Cardiac fibroblast (primary cell): ENCODE measurements around the gene GUCY1A2.

Source experiments
- DNase-seq, 2 donors: peaks; one replicate each; pipeline versions ENCODE4 v3.0.0 to v3.0.0-alpha.2; 2010; ENCODE audit warnings: low read depth in 2 of 2
- H3K4me3 ChIP-seq, 2 donors: replicated peaks in 1 of 2; 1 replicate in 1 of 2; 2 replicates in 1 of 2; pipeline ENCODE4 v1.5.1; 2011; ENCODE audit warnings: low read depth in 2 of 2, low read length in 2 of 2, mild to moderate bottlenecking in 2 of 2, moderate library complexity in 1 of 2
- TF ChIP-seq, protein P1 (sequence below): IDR thresholded peaks from one replicate; pipeline ENCODE4 v1.5.1; 2011; ENCODE audit warnings: low read depth, mild to moderate bottlenecking, low read length, inconsistent platforms

The GUCY1A2 gene

DNA sequence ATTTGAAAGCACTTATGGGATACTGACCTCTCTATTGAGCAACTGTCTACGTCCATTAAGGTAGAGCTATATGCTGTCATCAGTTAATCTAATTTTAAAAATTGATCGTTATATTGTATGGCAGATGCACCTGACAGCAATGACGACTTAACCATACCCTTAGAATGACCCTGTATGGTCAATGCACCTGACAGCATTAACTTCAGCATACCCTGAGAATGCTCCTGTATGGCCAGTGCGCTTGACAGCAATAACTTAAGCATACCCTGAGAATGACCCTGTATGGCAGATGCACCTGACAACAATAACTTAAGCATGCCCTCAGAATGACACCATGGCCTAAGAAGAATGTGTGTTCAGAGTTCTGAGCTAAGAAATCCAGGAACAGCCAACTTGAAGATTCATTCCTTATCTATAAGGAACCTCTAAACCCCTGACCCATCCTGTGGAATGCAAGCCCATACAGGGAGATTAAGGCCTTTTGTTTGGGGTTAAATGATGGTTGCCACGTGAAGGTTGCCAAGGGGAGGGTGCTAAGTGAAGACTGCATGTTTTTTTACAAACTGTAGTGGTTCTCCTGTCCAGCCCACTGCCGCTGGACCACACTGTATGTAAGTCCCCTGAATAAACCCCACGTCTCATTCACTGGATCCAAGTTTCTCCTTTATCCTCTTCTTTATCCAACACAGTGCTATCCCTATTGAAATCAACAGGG lies 138.3 kb downstream of the GUCY1A2 start:
- DNase-seq, result no peak
- TF ChIP-seq, protein P1, sequence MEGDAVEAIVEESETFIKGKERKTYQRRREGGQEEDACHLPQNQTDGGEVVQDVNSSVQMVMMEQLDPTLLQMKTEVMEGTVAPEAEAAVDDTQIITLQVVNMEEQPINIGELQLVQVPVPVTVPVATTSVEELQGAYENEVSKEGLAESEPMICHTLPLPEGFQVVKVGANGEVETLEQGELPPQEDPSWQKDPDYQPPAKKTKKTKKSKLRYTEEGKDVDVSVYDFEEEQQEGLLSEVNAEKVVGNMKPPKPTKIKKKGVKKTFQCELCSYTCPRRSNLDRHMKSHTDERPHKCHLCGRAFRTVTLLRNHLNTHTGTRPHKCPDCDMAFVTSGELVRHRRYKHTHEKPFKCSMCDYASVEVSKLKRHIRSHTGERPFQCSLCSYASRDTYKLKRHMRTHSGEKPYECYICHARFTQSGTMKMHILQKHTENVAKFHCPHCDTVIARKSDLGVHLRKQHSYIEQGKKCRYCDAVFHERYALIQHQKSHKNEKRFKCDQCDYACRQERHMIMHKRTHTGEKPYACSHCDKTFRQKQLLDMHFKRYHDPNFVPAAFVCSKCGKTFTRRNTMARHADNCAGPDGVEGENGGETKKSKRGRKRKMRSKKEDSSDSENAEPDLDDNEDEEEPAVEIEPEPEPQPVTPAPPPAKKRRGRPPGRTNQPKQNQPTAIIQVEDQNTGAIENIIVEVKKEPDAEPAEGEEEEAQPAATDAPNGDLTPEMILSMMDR, result no peak
- no peak overlapping the region for H3K4me3 ChIP-seq

DNA sequence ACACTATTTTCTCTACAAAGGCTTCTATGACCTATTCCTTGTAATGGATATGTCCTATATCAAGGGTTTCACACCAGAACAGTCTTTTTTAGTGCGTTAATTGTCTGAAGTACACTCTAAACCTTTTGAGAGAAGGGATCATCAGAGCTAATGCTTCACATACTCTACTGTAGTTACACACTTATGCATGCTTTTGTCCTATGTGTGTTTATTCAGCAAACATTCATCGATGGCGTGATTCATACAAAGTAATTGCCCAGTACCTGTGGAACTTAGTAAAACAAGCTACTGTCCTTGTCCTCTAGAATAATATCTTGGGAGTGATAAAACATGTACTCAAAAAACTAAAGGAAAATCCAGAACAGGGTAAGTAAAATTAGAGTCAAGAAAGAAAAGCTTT lies 139.2 kb downstream of the GUCY1A2 start:
- TF ChIP-seq, protein P1, result no peak
- H3K4me3 ChIP-seq, result no peak overlapping the region
- no peak for DNase-seq

DNA sequence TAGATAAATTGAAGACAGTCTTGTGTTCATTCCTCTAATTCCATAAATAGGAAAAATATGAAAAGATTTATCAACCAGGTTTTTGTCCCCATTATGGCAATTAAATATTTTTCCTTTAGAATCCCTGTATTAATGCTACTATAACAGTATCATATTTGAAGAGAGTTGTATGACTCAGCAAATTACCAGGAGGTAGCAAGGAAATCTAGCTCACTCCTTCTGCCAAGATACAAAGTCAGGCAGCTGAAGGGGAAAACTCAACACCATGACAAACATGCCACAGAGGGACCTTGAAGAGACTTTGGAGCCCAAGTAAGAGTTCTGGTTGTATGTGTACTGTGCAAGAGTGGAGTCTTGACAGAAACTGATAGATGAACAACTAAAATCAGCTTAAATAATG lies 143.3 kb downstream of the GUCY1A2 start:
- peak; percentile 25 to 39 for DNase-seq
- H3K4me3 ChIP-seq, result no peak overlapping the region
- TF ChIP-seq, protein P1, result no peak

DNA sequence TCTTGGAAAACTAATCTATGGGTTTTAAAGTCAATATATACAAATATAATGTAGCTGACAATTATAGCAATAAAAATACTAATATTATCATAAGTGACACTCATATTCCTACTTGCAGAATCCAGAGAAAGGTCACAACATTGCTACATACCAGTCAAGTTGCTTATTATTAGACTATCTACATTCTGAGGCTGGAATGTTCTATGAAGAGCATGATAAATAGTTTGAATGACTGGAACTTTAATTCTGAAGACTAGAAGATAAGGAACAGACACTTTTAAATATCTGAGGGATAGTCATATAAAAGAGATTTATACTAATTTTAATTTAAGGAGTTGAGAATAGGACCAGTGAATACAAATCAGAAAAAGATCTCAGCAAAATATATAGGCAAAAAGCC lies 146.0 kb downstream of the GUCY1A2 start:
- no peak overlapping the region for H3K4me3 ChIP-seq
- TF ChIP-seq, protein P1, result no peak
- peak in 1 of 2 donors; percentile 4 for DNase-seq

DNA sequence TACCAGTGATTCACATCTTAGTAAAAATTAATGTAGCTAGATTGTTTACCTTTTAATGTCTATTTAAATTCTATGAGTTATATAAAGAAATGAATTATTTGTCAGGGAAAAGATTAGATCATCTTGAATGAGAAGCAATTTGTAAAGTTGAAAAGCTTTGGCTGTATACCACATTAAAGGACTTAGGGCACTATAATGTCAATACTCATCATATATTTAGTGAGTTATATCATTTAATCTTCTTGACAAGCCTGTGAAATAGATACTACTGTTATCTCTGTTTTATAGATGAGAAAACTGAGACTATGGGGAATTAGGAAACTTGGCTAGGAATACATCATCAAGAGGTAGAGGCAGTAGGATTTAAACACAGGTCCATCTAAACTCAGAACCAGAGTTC lies 160.1 kb downstream of the GUCY1A2 start:
- no peak for DNase-seq
- TF ChIP-seq, protein P1, result no peak
- no peak overlapping the region for H3K4me3 ChIP-seq

DNA sequence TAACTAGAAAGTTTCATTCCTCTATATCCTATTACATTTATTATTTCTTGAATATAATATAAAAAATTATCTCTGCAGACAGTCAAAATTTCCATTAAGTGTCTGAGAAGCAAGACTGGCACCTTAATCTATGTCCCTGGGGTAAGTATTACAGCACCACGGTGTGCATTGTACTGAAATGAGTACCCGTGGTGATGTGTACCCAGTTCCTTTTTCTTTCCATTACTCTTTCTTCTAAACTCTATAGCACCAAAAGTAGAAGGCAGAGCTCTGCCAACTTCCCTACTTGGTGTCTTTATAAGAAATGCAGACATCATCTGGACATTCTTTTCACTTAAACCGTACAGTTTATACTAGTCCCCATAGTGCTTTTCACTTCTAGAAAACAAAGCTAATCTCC lies 161.7 kb downstream of the GUCY1A2 start:
- TF ChIP-seq, protein P1, result no peak
- no peak for DNase-seq

DNA sequence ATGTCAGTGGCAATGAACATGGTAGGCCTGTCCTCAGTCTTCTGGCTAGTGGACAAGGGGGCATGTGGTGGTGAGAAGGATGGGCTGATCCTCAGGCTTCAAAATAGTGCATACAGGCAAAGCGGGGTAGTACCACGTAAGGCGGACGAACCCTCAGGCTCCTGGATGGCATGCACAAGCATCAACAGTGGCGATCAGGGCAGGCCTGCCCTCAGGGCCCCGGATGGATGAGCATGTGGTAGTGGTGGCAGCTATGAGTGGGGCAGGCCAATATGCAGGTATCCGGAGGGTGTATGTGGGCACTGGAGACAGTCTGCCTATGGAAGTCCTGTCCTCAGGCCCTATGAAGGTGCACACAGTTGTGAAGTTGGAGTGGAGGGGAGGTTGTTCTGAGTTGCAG lies 163.8 kb downstream of the GUCY1A2 start:
- no peak for DNase-seq
- TF ChIP-seq, protein P1, result no peak
- H3K4me3 ChIP-seq, result no peak overlapping the region

More for the DNA sequence above, 161.7 kb downstream of the GUCY1A2 start:
- H3K4me3 ChIP-seq, result no peak overlapping the region
